Transverse colon (tissue), 4 donors: Measurements from ENCODE around the gene NPPA.

Experiments
- CTCF ChIP-seq, 5 experiments: fragments of 200-600 bp in 3 of 5; fragments of 450-650 bp in 2 of 5; sonication (generic) in 3 of 5; IDR thresholded peaks; 1 replicate in 2 of 5; 2 replicates in 3 of 5; pipeline ENCODE4 v1.5.1; 2016 to 2017; ENCODE audit warnings: antibody characterized with exemption in 5 of 5, inconsistent platforms in 3 of 5, mild to moderate bottlenecking in 2 of 5, moderate library complexity in 1 of 5
- EP300 ChIP-seq: sonication (generic); formaldehyde crosslinking; IDR thresholded peaks from one replicate; pipeline ENCODE4 v1.6.1; 2017; ENCODE audit warnings: antibody characterized with exemption, low read depth
- POLR2A ChIP-seq: fragments of 450-650 bp; IDR thresholded peaks from one replicate; pipeline ENCODE4 v1.6.1; 2016; ENCODE audit warnings: antibody characterized with exemption, mild to moderate bottlenecking, moderate library complexity
- POLR2AphosphoS5 ChIP-seq, 3 donors: sonication (generic); formaldehyde crosslinking; IDR thresholded peaks; one replicate each; pipeline ENCODE4 v1.6.1; 2016; ENCODE audit warnings: antibody characterized with exemption in 3 of 3

- TF ChIP-seq POLR2A (no peak), CTCF (IDR thresholded peaks at IDR 0.05) (no peak), EP300 (no peak), POLR2AphosphoS5 (IDR thresholded peaks at IDR 0.05) (no peak)
These were observed 48.5 kb downstream of the NPPA start for GRCh38 chr1:11799099-11799498.
